ENCODE results near the gene RANBP10. TPM values are rescaled to one million over a fixed set of nuclear protein-coding genes. Genes with fewer than 3 reads are reported as not detected.

Gene RANBP10
- total RNA-seq, 2 experiments from 2014 or later = 12.3 to 20.0 TPM

GRCh38 chr16:67805718-67806427 is 487 bp downstream of the RANBP10 start:
- DNase-seq (ENCODE audit: low spot score) = peak; percentile 38
- H4K20me1 ChIP-seq (ENCODE audit: insufficient read depth, low read length) = no peaks in the 10 kb centered on the region
- intact Hi-C loops (cut with micrococcal nuclease; ENCODE audit: unreplicated experiment) = loop anchor here (10.0 kb wide), 1 partner anchor 261 kb away; no protein-coding TSS in a partner anchor
- peak overlapping the region; percentile 72 for H3K4me2 ChIP-seq (ENCODE audit: low read length)
- peaks cover 51% of the 10 kb centered on the region for H3K4me1 ChIP-seq (ENCODE audit: insufficient read depth, low read length, poor library complexity, severe bottlenecking)
- no peaks in the 10 kb centered on the region for H3K9me3 ChIP-seq (ENCODE audit: low read length)
- TF ChIP-seq EZH2phosphoT487 (IDR thresholded peaks at IDR 0.05; ENCODE audit: borderline replicate concordance, low read depth, low read length) (no peak), CTCF (conservative IDR thresholded peaks at IDR 0.05; ENCODE audit: low read length) (no peak)
- peaks cover 46% of the 10 kb centered on the region for H3K79me2 ChIP-seq (ENCODE audit: insufficient read depth, low read depth, low read length)
- no TSS peak for BruUV-seq (replicated peaks)
- ChIA-PET CTCF (ENCODE audit: unreplicated experiment) (no interaction called here), POLR2A (interaction anchor here (0.6 to 1.7 kb wide), 10 partner anchors 9 to 265 kb away, joined by 3 to 7 read pairs (median 3); partner anchors contain the start of genes GFOD2 and NUTF2)
- H3K36me3 ChIP-seq (ENCODE audit: insufficient read depth, low read length) = peaks cover 36% of the 10 kb centered on the region
- peak overlapping the region; percentile 80 for H3K4me3 ChIP-seq (ENCODE audit: low read depth, low read length, poor library complexity, severe bottlenecking)
- peak overlapping the region; percentile 12; the same call in 1 of the 2 replicates for H2AFZ ChIP-seq (ENCODE audit: low read length)
- no peaks in the 10 kb centered on the region for H3K9me2 ChIP-seq (ENCODE audit: insufficient read depth, low read length)
- H3K27ac ChIP-seq (ENCODE audit: low read depth, low read length, poor library complexity, severe bottlenecking) = peak overlapping the region; percentile 29

GRCh38 chr16:67804853-67805542 is 1.4 kb downstream of the RANBP10 start:
- H3K27ac ChIP-seq (ENCODE audit: low read depth, low read length, poor library complexity, severe bottlenecking) = peak overlapping the region; percentile 3
- H3K79me2 ChIP-seq (ENCODE audit: insufficient read depth, low read depth, low read length) = peaks cover 55% of the 10 kb centered on the region
- H3K36me3 ChIP-seq (ENCODE audit: insufficient read depth, low read length) = peaks cover 45% of the 10 kb centered on the region
- peak overlapping the region; percentile 72 for H3K4me2 ChIP-seq (ENCODE audit: low read length)
- H3K9me3 ChIP-seq (ENCODE audit: low read length) = no peaks in the 10 kb centered on the region
- BruUV-seq (replicated peaks) = TSS peak; percentile 66
- intact Hi-C loops (cut with micrococcal nuclease; ENCODE audit: unreplicated experiment) = loop anchor here (10.0 kb wide), 1 partner anchor 260 kb away; no protein-coding TSS in a partner anchor
- no peak for TF ChIP-seq CTCF (conservative IDR thresholded peaks at IDR 0.05; ENCODE audit: low read length)
- no peaks in the 10 kb centered on the region for H3K9me2 ChIP-seq (ENCODE audit: insufficient read depth, low read length)
- POLR2A ChIA-PET = no interaction called here
- H4K20me1 ChIP-seq (ENCODE audit: insufficient read depth, low read length) = no peaks in the 10 kb centered on the region
- peaks cover 59% of the 10 kb centered on the region for H3K4me1 ChIP-seq (ENCODE audit: insufficient read depth, low read length, poor library complexity, severe bottlenecking)
- no peak overlapping the region for H2AFZ ChIP-seq (ENCODE audit: low read length)
- no peak for DNase-seq (ENCODE audit: low spot score)
- H3K4me3 ChIP-seq (ENCODE audit: low read depth, low read length, poor library complexity, severe bottlenecking) = peak overlapping the region; percentile 80
- CTCF ChIA-PET (ENCODE audit: unreplicated experiment) = no interaction called here
